Measurements from ENCODE around the gene SRMS.
A peak's percentile ranks its signal among the peaks of the same experiment; 100 is the strongest.

Gene SRMS

GRCh38 chr20:63578224-63579016, 30.9 kb upstream of the SRMS start:
- Histone ChIP-seq H3K23ac (ENCODE audit: low read depth, low read length, poor library complexity) (no peak overlapping the region), H2BK120ac (ENCODE audit: low read depth, low read length) (no peak overlapping the region)

DNA sequence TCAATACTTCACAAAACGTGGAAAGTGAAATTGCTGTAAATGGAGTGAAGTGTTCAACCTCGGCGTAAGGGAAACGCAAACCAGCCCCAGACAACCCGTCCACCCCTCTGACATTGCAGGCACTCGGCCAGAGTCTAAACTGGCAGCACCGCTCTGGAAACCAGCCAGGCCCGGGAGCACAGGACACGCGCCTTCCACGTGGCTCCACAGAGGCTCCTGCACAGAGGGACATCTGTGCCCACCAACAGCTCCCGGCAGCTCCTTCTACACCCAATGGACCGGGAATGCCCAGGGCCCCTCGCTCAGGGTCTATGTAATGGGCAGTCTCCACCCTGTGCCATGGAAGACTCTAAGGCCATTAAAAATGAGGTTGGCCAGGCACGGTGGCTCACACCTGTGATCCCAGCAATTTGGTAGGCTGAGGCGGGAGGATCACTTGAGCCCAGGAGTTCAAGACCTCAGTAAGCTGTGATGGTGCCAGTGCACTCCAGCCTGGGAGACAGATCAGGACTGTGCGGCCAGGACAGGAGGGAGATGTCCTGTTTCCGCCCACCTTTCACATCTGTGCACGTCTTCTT, 29.9 kb upstream of the SRMS start:
- no peak overlapping the region for H2BK15ac ChIP-seq (ENCODE audit: low read length)
- no peaks in the 10 kb centered on the region for H3K9me3 ChIP-seq (replicated peaks in 1 of 2; ENCODE audit: control insufficient read depth in 2 of 2, insufficient read depth in 1 of 2, low read depth in 1 of 2, low read length in 2 of 2)
- no peak overlapping the region for H3K4ac ChIP-seq (ENCODE audit: low read length)

More at GRCh38 chr20:63578224-63579016, 30.9 kb upstream of the SRMS start:
- no peak for DNase-seq (ENCODE audit: low spot score)
- H3K4me3 ChIP-seq (ENCODE audit: low read length in 2 of 2) = no peak overlapping the region
- H3K14ac ChIP-seq (ENCODE audit: low read length) = no peak overlapping the region
- peak overlapping the region; percentile 17 for H2BK15ac ChIP-seq (ENCODE audit: low read length)
- peaks cover 1 to 15% of the 10 kb centered on the region in 2 donors for H3K4me1 ChIP-seq (ENCODE audit: control insufficient read depth in 2 of 2, insufficient read depth in 1 of 2, low read depth in 1 of 2, low read length in 2 of 2)
- no peak overlapping the region for H2BK12ac ChIP-seq (ENCODE audit: low read length)
- no peak overlapping the region for H3K27ac ChIP-seq (replicated peaks; ENCODE audit: low read length)
- no peak overlapping the region for H2AFZ ChIP-seq (ENCODE audit: low read length)
- H3K27me3 ChIP-seq (ENCODE audit: control insufficient read depth in 3 of 3, insufficient read depth in 3 of 3, low read depth in 1 of 3, low read length in 3 of 3) = no peaks in the 10 kb centered on the region
- no peak overlapping the region for H4K8ac ChIP-seq (ENCODE audit: low read depth, low read length)
- 100% methylated on average over 2 of the region's 26 CpGs; no CpG with 5 or more reads in 1 of the 2 donors for WGBS, 2 donors (ENCODE audit: extremely low coverage in 2 of 2, insufficient read length in 2 of 2, insufficient replicate concordance in 1 of 2)
- H3K79me1 ChIP-seq (ENCODE audit: low read depth, low read length) = no peaks in the 10 kb centered on the region
- H3K9ac ChIP-seq (ENCODE audit: low read depth, low read length, poor library complexity) = no peak overlapping the region
- no peak overlapping the region for H3K18ac ChIP-seq (ENCODE audit: low read length)
- H2BK5ac ChIP-seq (ENCODE audit: low read length) = peak overlapping the region; percentile 67
- H3K9me3 ChIP-seq (replicated peaks in 1 of 2; ENCODE audit: control insufficient read depth in 2 of 2, insufficient read depth in 1 of 2, low read depth in 1 of 2, low read length in 2 of 2) = no peaks in the 10 kb centered on the region
- no peak overlapping the region for H2AK5ac ChIP-seq (ENCODE audit: low read depth, low read length)
- no peaks in the 10 kb centered on the region for H3K36me3 ChIP-seq (replicated peaks in 1 of 2; ENCODE audit: control insufficient read depth in 2 of 2, insufficient read depth in 2 of 2, low read length in 2 of 2)
- H3K4ac ChIP-seq (ENCODE audit: low read length) = no peak overlapping the region
- H4K91ac ChIP-seq (ENCODE audit: low read depth, low read length, poor library complexity) = no peak overlapping the region
- no peak overlapping the region for H3K4me2 ChIP-seq (ENCODE audit: insufficient read depth, low read length, poor library complexity, severe bottlenecking)

DNA sequence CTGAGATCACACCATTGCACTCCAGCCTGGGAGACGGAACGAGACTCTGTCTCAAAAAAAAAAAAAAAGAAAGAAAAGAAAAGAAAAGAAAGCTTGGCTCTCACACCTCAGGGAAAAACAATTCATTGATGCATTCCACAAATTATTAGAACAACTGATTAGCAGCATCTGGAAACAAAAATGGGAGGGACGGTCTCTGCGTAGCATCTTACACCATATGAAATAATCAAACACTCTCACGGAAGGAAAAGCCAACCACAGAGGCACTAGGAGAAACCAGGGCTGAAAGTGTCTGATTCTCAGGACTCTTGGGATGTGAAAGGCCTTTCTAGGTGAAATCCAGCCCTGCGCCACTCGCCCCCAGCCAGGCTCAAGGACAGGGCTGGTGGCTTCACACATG, 28.8 kb upstream of the SRMS start:
- DNase-seq (ENCODE audit: low spot score) = no peak
- Histone ChIP-seq H2BK15ac (ENCODE audit: low read length) (no peak overlapping the region), H3K79me1 (ENCODE audit: low read depth, low read length) (peaks cover 3% of the 10 kb centered on the region), H3K4me2 (ENCODE audit: insufficient read depth, low read length, poor library complexity, severe bottlenecking) (no peak overlapping the region), H3K27ac (replicated peaks; ENCODE audit: low read length) (no peak overlapping the region), H3K9me3 (replicated peaks in 1 of 2; ENCODE audit: control insufficient read depth in 2 of 2, insufficient read depth in 1 of 2, low read depth in 1 of 2, low read length in 2 of 2) (no peaks in the 10 kb centered on the region), H3K9ac (ENCODE audit: low read depth, low read length, poor library complexity) (no peak overlapping the region), H3K14ac (ENCODE audit: low read length) (no peak overlapping the region), H3K4ac (ENCODE audit: low read length) (no peak overlapping the region), H2AK5ac (ENCODE audit: low read depth, low read length) (no peak overlapping the region), H3K4me1 (ENCODE audit: control insufficient read depth in 2 of 2, insufficient read depth in 1 of 2, low read depth in 1 of 2, low read length in 2 of 2) (peaks cover 3 to 18% of the 10 kb centered on the region in 2 donors), H3K27me3 (ENCODE audit: control insufficient read depth in 3 of 3, insufficient read depth in 3 of 3, low read depth in 1 of 3, low read length in 3 of 3) (no peaks in the 10 kb centered on the region), H3K23ac (ENCODE audit: low read depth, low read length, poor library complexity) (no peak overlapping the region), H3K18ac (ENCODE audit: low read length) (no peak overlapping the region), H4K91ac (ENCODE audit: low read depth, low read length, poor library complexity) (no peak overlapping the region), H2BK12ac (ENCODE audit: low read length) (no peak overlapping the region), H3K4me3 (ENCODE audit: low read length in 2 of 2) (no peak overlapping the region), H2AFZ (ENCODE audit: low read length) (no peak overlapping the region), H2BK5ac (ENCODE audit: low read length) (no peak overlapping the region), H2BK120ac (ENCODE audit: low read depth, low read length) (no peak overlapping the region), H4K8ac (ENCODE audit: low read depth, low read length) (no peak overlapping the region), H3K36me3 (replicated peaks in 1 of 2; ENCODE audit: control insufficient read depth in 2 of 2, insufficient read depth in 2 of 2, low read length in 2 of 2) (no peaks in the 10 kb centered on the region)
- WGBS, 2 donors (ENCODE audit: extremely low coverage in 2 of 2, insufficient read length in 2 of 2, insufficient replicate concordance in 1 of 2) = no CpG with 5 or more reads among the region's 7 CpGs

More for the DNA sequence above, 29.9 kb upstream of the SRMS start:
- no peak overlapping the region for H3K9ac ChIP-seq (ENCODE audit: low read depth, low read length, poor library complexity)
- no peaks in the 10 kb centered on the region for H3K36me3 ChIP-seq (replicated peaks in 1 of 2; ENCODE audit: control insufficient read depth in 2 of 2, insufficient read depth in 2 of 2, low read length in 2 of 2)
- peaks cover under 1% of the 10 kb centered on the region for H3K79me1 ChIP-seq (ENCODE audit: low read depth, low read length)
- no peak overlapping the region for H3K4me2 ChIP-seq (ENCODE audit: insufficient read depth, low read length, poor library complexity, severe bottlenecking)
- no peaks in the 10 kb centered on the region for H3K27me3 ChIP-seq (ENCODE audit: control insufficient read depth in 3 of 3, insufficient read depth in 3 of 3, low read depth in 1 of 3, low read length in 3 of 3)
- no peak overlapping the region for H3K4me3 ChIP-seq (ENCODE audit: low read length in 2 of 2)
- H2BK12ac ChIP-seq (ENCODE audit: low read length) = no peak overlapping the region
- no peak overlapping the region for H3K18ac ChIP-seq (ENCODE audit: low read length)
- no peak overlapping the region for H3K27ac ChIP-seq (replicated peaks; ENCODE audit: low read length)
- H2BK120ac ChIP-seq (ENCODE audit: low read depth, low read length) = no peak overlapping the region
- no peak overlapping the region for H4K8ac ChIP-seq (ENCODE audit: low read depth, low read length)
- H3K23ac ChIP-seq (ENCODE audit: low read depth, low read length, poor library complexity) = no peak overlapping the region
- WGBS, 2 donors (ENCODE audit: extremely low coverage in 2 of 2, insufficient read length in 2 of 2, insufficient replicate concordance in 1 of 2) = no CpG with 5 or more reads among the region's 19 CpGs
- peaks cover 3 to 18% of the 10 kb centered on the region in 2 donors for H3K4me1 ChIP-seq (ENCODE audit: control insufficient read depth in 2 of 2, insufficient read depth in 1 of 2, low read depth in 1 of 2, low read length in 2 of 2)
- no peak for DNase-seq (ENCODE audit: low spot score)
- no peak overlapping the region for H3K14ac ChIP-seq (ENCODE audit: low read length)
- H4K91ac ChIP-seq (ENCODE audit: low read depth, low read length, poor library complexity) = no peak overlapping the region
- H2AK5ac ChIP-seq (ENCODE audit: low read depth, low read length) = no peak overlapping the region
- no peak overlapping the region for H2AFZ ChIP-seq (ENCODE audit: low read length)
- no peak overlapping the region for H2BK5ac ChIP-seq (ENCODE audit: low read length)
